ENCODE results near the gene CDK19. TPM values are rescaled to one million over a fixed set of nuclear protein-coding genes. Genes with fewer than 3 reads are reported as not detected.

The CDK19 gene
- total and polyA plus RNA-seq, 2 of the 13 experiments (the other 11 are each of a cell fraction or from before 2014, with no cell fraction given), result 13.4 to 27.0 TPM

GRCh38 chr6:110618591-110619267 lies 196.5 kb downstream of the CDK19 start (continued):
- no peak for TF ChIP-seq ZBTB39 (CRISPR knock-in tag; IDR thresholded peaks at IDR 0.05)
- TF ChIP-seq KDM5B (CRISPR knock-in tag; IDR thresholded peaks at IDR 0.05; ENCODE audit: borderline replicate concordance), result no peak
- TF ChIP-seq ZNF747 (CRISPR knock-in tag; IDR thresholded peaks at IDR 0.05; ENCODE audit: borderline replicate concordance), result 0 out of 2 replicates have a peak, but pooled peaks have one; percentile 46
- TF ChIP-seq BCL3 (CRISPR knock-in tag; IDR thresholded peaks at IDR 0.05), result no peak
- TF ChIP-seq MTERF4 (CRISPR knock-in tag; IDR thresholded peaks at IDR 0.05), result no peak
- 0 out of 2 replicates have a peak, but pooled peaks have one; percentile 7 for TF ChIP-seq HNF1B (CRISPR knock-in tag; IDR thresholded peaks at IDR 0.05)
- no peak for TF ChIP-seq YY1 (IDR thresholded peaks at IDR 0.05; ENCODE audit: insufficient read depth, insufficient replicate concordance, low read depth, low read length)
- TF ChIP-seq ZNF598 (CRISPR knock-in tag; IDR thresholded peaks at IDR 0.05; ENCODE audit: borderline replicate concordance), result 0 out of 2 replicates have a peak, but pooled peaks have one; percentile 50

Data from HepG2 (cell line).